Adrenal gland (tissue), 12 donors: ENCODE data around the gene ZNF688. TPM values are rescaled to one million over a fixed set of nuclear protein-coding genes. Genes with fewer than 3 reads are reported as not detected.

Experiments used
- DNase-seq, 7 donors: peaks; one replicate each; pipeline ENCODE4 v3.0.0-alpha.2; 2019 to 2020
- H3K27ac ChIP-seq, 5 donors: fragments of 200-600 bp; sonication (generic) in 4 of 5; 1 replicate in 3 of 5; 2 replicates in 2 of 5; pipeline versions ENCODE4 v1.5.1 to v1.8.0; 2016 to 2020; ENCODE audit warnings: mild to moderate bottlenecking in 1 of 5
- H3K27me3 ChIP-seq: fragments of 200-600 bp; 2 replicates; pipeline ENCODE4 v1.8.0; 2021
- H3K36me3 ChIP-seq, 2 donors: fragments of 200-600 bp; replicated peaks in 1 of 2; 1 replicate in 1 of 2; 2 replicates in 1 of 2; pipeline versions ENCODE4 v1.5.1 to v1.8.0; 2018 to 2022
- H3K4me1 ChIP-seq, 2 donors: fragments of 200-600 bp; replicated peaks in 1 of 2; 1 replicate in 1 of 2; 2 replicates in 1 of 2; pipeline versions ENCODE4 v1.5.1 to v1.8.0; 2018 to 2021
- H3K4me3 ChIP-seq, 4 donors: fragments of 200-600 bp; sonication (generic) in 3 of 4; one replicate each; pipeline ENCODE4 v1.5.1; 2016 to 2018
- H3K9me3 ChIP-seq, 3 donors: fragments of 200-600 bp; sonication (generic) in 1 of 3; replicated peaks in 1 of 3; 1 replicate in 2 of 3; 2 replicates in 1 of 3; pipeline versions ENCODE4 v1.5.1 to v1.8.0; 2016 to 2021
- CTCF ChIP-seq, 6 experiments: fragments of 450-650 bp in 4 of 6; fragments of 200-600 bp in 2 of 6; sonication (generic) in 1 of 6; IDR thresholded peaks; 1 replicate in 5 of 6; 2 replicates in 1 of 6; pipeline versions ENCODE4 v1.5.1 to v1.8.0; 2016 to 2021; ENCODE audit warnings: antibody characterized with exemption in 6 of 6, mild to moderate bottlenecking in 2 of 6, moderate library complexity in 1 of 6
- POLR2A ChIP-seq, 2 donors: fragments of 450-650 bp; IDR thresholded peaks; one replicate each; pipeline ENCODE4 v1.6.1; 2017; ENCODE audit warnings: antibody characterized with exemption in 2 of 2, mild to moderate bottlenecking in 2 of 2, moderate library complexity in 1 of 2
- WGBS, 4 donors: extraction: QIAGEN DNeasy Blood & Tissue Kit in 2 of 4; methylation state at CpG; one replicate each; pipeline versions ENCODE4 v1.1.5 to v1.1.7; 2013 to 2017; 5-methylcytosine and 5-hydroxymethylcytosine counted together
- intact Hi-C, 2 donors: fragments of 100-400 bp; cut with DNase I; formaldehyde crosslinking; loops; one replicate each; pipeline versions ENCODE4 v1.14.1 to v1.15.0; 2022 to 2023
- polyA plus RNA-seq, 3 donors: library from polyadenylated mRNA; stranded (reverse); fragments of 200-250 nt in 2 of 3; fragments of 350-450 nt in 1 of 3; fragmentation: Illumina TruSeq in 1 of 3; extraction: RNeasy Lipid Tissue Mini Kit (QIAGEN cat#74804) in 1 of 3; gene quantifications; one replicate each; pipeline ENCODE4 v1.2.3, GENCODE V29; 2013 to 2014
- total RNA-seq, 9 donors: library from RNA; depleted of rRNA in 4 of 9; stranded (reverse); fragments of >200 nt in 4 of 9; fragments of 120-200 nt in 1 of 9; fragmentation: NEBNext Ultra II Directional in 1 of 9; extraction: Animal tissue kit (Norgen Biotek cat#: 25700) in 1 of 9; gene quantifications; one replicate each; pipeline versions ENCODE4 v1.1.0 to v1.2.4, GENCODE V29; 2013 to 2023
- donor health status: healthy with polysubstance abuse.
- donor health status: Bipolar disorder and iron deficiency.
- donor health status: DM: yes; HTN: yes; CAD: no.
- donor health status: DM: no; HTN: no; CAD: no.
- donor health status: DM: no; HTN: no; CAD: no.
- donor health status: DM: yes; HTN: yes; CAD: no.

Gene ZNF688
- total and polyA plus RNA-seq, 12 donors, result 10.3 to 43.4 (median 18.2) TPM

DNA sequence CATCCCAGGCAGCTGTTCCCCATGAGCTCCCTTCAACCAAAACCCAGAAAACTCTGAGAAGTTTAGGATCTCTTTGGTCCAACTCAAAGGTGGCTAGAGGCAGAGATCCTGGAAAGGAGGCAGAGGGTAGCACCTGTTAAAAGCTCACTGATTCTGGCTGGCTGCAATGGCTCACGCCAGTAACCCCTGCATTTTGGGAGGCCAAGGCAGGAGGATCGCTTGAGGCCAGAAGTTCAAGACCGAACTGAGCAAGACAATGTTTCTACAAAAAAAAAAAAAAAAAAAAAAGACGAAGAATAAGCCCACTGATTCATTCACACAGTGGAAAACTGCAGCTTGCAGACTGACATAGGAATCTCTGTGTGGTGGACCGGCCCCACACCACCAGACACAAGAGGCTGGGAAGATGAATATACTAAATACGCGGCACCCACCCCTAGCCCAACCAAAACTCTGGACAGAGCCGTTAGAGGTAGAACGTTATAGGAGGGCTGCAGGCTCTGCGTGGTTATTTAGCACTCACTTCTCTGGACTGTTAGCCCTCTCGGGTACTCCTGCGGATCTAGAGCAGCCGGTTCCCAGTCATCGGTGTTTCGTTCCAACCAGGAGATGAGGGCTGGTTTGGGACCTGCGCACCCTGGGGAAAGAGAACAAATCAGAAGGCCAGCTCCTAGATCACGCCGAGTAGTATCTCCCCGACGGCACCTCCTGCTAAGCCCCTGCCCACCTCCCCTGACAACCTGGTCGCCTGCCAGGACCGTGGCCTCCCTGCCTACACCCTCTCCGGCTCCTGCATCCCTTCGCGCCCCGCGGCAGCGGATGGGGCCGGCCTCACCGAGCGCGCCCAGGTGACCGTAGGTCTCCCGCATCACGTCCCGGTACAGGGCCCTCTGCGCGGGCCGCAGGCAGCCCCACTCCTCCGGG lies 37.8 kb upstream of the ZNF688 start:
- Histone ChIP-seq H3K4me1 (peaks cover 5% of the 10 kb centered on the region in 2 donors), H3K36me3 (peaks cover 0 to 35% of the 10 kb centered on the region in 2 donors), H3K4me3 (peak overlapping the region; percentile 3 to 91 (median 74)), H3K27me3 (no peaks in the 10 kb centered on the region), H3K27ac (peak overlapping the region; percentile 85 to 97 (median 91)), H3K9me3 (no peaks in the 10 kb centered on the region)
- WGBS, 4 donors, result 12 to 32% (median 17%) methylated on average over 13 to 40 of the region's 40 CpGs
- peak; percentile 53 to 76 (median 67) for DNase-seq
- intact Hi-C loops, result no loop called here
- TF ChIP-seq POLR2A (IDR thresholded peaks at IDR 0.05) (no peak), CTCF (IDR thresholded peaks at IDR 0.05) (no peak)

GRCh38 chr16:30606004-30606403 lies 34.5 kb upstream of the ZNF688 start:
- 89 to 100% (median 94%) methylated on average over 3 of the region's 3 CpGs for WGBS, 4 donors
- no peaks in the 10 kb centered on the region for H3K27me3 ChIP-seq
- intact Hi-C loops, result no loop called here
- H3K4me1 ChIP-seq, result peaks cover 15 to 26% of the 10 kb centered on the region in 2 donors
- no peak for TF ChIP-seq POLR2A (IDR thresholded peaks at IDR 0.05)
- TF ChIP-seq CTCF (IDR thresholded peaks at IDR 0.05), result no peak
- H3K9me3 ChIP-seq, result no peaks in the 10 kb centered on the region
- H3K36me3 ChIP-seq, result peaks cover 0 to 44% of the 10 kb centered on the region in 2 donors
- no peak overlapping the region for H3K27ac ChIP-seq
- no peak overlapping the region for H3K4me3 ChIP-seq
- DNase-seq, result no peak

DNA sequence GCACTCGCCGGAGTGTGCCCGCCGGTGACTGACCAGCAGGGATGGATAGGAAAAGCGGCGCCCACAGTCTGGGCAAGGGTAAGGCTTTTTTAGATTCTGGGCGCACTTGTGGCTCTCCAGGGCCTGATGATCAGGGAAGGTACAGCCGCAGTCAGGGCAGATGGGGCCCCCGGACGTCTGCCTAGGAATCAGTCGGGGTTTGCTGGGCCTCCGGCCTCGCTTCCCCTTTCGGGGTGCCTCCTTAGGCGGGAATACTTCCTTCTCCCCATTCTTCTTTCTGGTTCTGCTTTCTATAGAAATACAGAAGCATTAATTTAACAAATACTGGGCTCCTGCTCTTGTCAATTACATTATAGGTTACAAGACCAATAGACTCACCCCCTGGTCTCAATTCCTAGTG lies 33.6 kb upstream of the ZNF688 start:
- Histone ChIP-seq H3K27ac (peak overlapping the region in 1 of 5 donors; percentile 36), H3K27me3 (no peaks in the 10 kb centered on the region), H3K36me3 (peaks cover 0 to 44% of the 10 kb centered on the region in 2 donors), H3K9me3 (no peaks in the 10 kb centered on the region), H3K4me1 (peaks cover 15 to 21% of the 10 kb centered on the region in 2 donors), H3K4me3 (no peak overlapping the region)
- 58 to 89% (median 80%) methylated on average over 5 to 15 of the region's 15 CpGs for WGBS, 4 donors
- DNase-seq, result peak in 1 of 7 donors; percentile 39
- intact Hi-C loops, result no loop called here
- no peak for TF ChIP-seq CTCF (IDR thresholded peaks at IDR 0.05)
- no peak for TF ChIP-seq POLR2A (IDR thresholded peaks at IDR 0.05)

- TF ChIP-seq POLR2A (IDR thresholded peaks at IDR 0.05) (no peak), CTCF (IDR thresholded peaks at IDR 0.05) (no peak)
- intact Hi-C loops, result no loop called here
- DNase-seq, result no peak
- peaks cover 15 to 21% of the 10 kb centered on the region in 2 donors for H3K4me1 ChIP-seq
- no peak overlapping the region for H3K27ac ChIP-seq
- no peaks in the 10 kb centered on the region for H3K27me3 ChIP-seq
- H3K36me3 ChIP-seq, result peaks cover 0 to 44% of the 10 kb centered on the region in 2 donors
- WGBS, 4 donors, result 87 to 92% (median 91%) methylated on average over 39 to 49 of the region's 49 CpGs
- H3K4me3 ChIP-seq, result no peak overlapping the region
- H3K9me3 ChIP-seq, result no peaks in the 10 kb centered on the region
Measured at GRCh38 chr16:30604316-30604947, 32.9 kb upstream of the ZNF688 start.
